Measurements from ENCODE around the gene KATNIP. TPM values are rescaled to one million over a fixed set of nuclear protein-coding genes. Genes with fewer than 3 reads are reported as not detected.

Gene KATNIP
- total and polyA plus RNA-seq, 11 donors, result 5.8 to 26.3 (median 17.5) TPM

- ATAC-seq (no peak), DNase-seq (no peak)
- 69 to 77% (median 72%) methylated on average over 19 of the region's 19 CpGs for WGBS, 4 donors
- Histone ChIP-seq H3K4me1 (peaks cover 0 to 48% (median 10%) of the 10 kb centered on the region in 12 donors), H3K27ac (peak overlapping the region in 7 of 12 donors; percentile 2 to 89 (median 25)), H3K27me3 (no peaks in the 10 kb centered on the region), H3K4me3 (no peak overlapping the region), H3K9me3 (no peaks in the 10 kb centered on the region), H3K36me3 (peaks cover 0 to 100% (median 99%) of the 10 kb centered on the region in 9 donors)
- intact Hi-C loops (cut with DNase I), result no loop called here
- no peak for TF ChIP-seq POLR2A (IDR thresholded peaks at IDR 0.05)
- TF ChIP-seq, protein P1, sequence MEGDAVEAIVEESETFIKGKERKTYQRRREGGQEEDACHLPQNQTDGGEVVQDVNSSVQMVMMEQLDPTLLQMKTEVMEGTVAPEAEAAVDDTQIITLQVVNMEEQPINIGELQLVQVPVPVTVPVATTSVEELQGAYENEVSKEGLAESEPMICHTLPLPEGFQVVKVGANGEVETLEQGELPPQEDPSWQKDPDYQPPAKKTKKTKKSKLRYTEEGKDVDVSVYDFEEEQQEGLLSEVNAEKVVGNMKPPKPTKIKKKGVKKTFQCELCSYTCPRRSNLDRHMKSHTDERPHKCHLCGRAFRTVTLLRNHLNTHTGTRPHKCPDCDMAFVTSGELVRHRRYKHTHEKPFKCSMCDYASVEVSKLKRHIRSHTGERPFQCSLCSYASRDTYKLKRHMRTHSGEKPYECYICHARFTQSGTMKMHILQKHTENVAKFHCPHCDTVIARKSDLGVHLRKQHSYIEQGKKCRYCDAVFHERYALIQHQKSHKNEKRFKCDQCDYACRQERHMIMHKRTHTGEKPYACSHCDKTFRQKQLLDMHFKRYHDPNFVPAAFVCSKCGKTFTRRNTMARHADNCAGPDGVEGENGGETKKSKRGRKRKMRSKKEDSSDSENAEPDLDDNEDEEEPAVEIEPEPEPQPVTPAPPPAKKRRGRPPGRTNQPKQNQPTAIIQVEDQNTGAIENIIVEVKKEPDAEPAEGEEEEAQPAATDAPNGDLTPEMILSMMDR (IDR thresholded peaks at IDR 0.05), result no peak
Measured at GRCh38 chr16:27531826-27532800, 17.8 kb upstream of the KATNIP start.

GRCh38 chr16:27534256-27534655, 15.7 kb upstream of the KATNIP start:
- Histone ChIP-seq H3K4me1 (peaks cover 0 to 37% (median 14%) of the 10 kb centered on the region in 12 donors), H3K4me3 (no peak overlapping the region), H3K36me3 (peaks cover 0 to 98% (median 96%) of the 10 kb centered on the region in 9 donors), H3K27me3 (no peaks in the 10 kb centered on the region), H3K9me3 (no peaks in the 10 kb centered on the region), H3K27ac (no peak overlapping the region)
- TF ChIP-seq POLR2A (IDR thresholded peaks at IDR 0.05), result no peak
- TF ChIP-seq, protein P1 (IDR thresholded peaks at IDR 0.05), result no peak
- DNase-seq, result no peak
- intact Hi-C loops (cut with DNase I), result no loop called here
- 85 to 90% (median 86%) methylated on average over 4 of the region's 4 CpGs for WGBS, 4 donors
- no peak for ATAC-seq

DNA sequence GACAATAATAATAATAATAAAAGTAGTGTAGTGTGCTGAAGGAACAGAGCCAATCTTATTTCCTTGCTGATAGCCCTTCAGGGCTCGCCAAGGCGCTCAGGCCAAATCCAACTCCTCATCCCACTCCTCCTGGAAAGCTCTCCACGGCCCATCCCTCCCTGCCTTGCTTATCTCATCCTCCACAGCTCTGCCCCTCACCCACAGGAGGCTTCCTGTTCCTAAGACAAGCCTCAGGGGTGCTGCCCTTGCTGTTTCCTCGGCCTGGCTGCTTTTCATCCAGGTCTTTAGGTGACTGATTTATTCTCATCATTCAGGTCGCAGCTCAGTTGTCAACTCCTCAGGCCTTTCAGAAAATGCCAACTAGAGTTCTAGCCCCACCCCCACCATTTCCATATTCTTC, 11.4 kb upstream of the KATNIP start:
- H3K27me3 ChIP-seq, result no peaks in the 10 kb centered on the region
- peaks cover 3 to 98% (median 96%) of the 10 kb centered on the region in 9 donors for H3K36me3 ChIP-seq
- peak in 3 of 4 donors; percentile 53 to 83 (median 56) for ATAC-seq
- no peak overlapping the region for H3K4me3 ChIP-seq
- no peak for TF ChIP-seq POLR2A (IDR thresholded peaks at IDR 0.05)
- TF ChIP-seq, protein P1 (IDR thresholded peaks at IDR 0.05), result no peak
- intact Hi-C loops (cut with DNase I), result no loop called here
- 42 to 51% (median 45%) methylated on average over 5 of the region's 5 CpGs for WGBS, 4 donors
- H3K9me3 ChIP-seq, result peaks cover 0 to 4% (median 0%) of the 10 kb centered on the region in 12 donors
- peak in 3 of 5 donors; percentile 33 to 45 (median 34) for DNase-seq
- peaks cover 0 to 9% (median 5%) of the 10 kb centered on the region in 12 donors for H3K4me1 ChIP-seq
- peak overlapping the region in 1 of 12 donors; percentile 0 for H3K27ac ChIP-seq

DNA sequence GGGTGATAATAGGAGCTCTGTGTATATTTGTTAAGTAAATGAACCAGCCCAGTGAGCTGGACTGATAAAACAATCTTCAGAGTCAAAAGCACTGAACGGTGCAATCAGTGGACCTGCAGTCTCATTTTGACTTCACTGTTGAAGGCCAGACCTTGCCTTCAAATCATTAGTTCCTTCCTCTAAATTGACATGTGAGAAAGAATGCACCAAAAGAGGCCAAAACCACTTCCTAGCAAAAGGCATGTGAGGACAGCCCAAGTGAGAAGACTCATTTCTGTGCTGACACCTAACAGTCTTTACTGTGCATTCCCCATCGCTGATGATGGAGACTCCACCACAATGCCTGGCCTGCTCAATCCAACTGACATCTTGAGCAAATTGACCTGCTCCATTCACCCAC, 10.8 kb upstream of the KATNIP start:
- WGBS, 4 donors, result 67 to 83% (median 73%) methylated on average over 2 of the region's 2 CpGs
- intact Hi-C loops (cut with DNase I), result no loop called here
- H3K4me1 ChIP-seq, result peaks cover 0 to 9% (median 5%) of the 10 kb centered on the region in 12 donors

More for the DNA sequence above, 10.8 kb upstream of the KATNIP start:
- H3K27me3 ChIP-seq, result no peaks in the 10 kb centered on the region
- TF ChIP-seq, protein P1 (IDR thresholded peaks at IDR 0.05), result no peak
- TF ChIP-seq POLR2A (IDR thresholded peaks at IDR 0.05), result no peak
- peaks cover 3 to 98% (median 96%) of the 10 kb centered on the region in 9 donors for H3K36me3 ChIP-seq
- H3K27ac ChIP-seq, result no peak overlapping the region
- DNase-seq (no peak), ATAC-seq (peak in 1 of 4 donors; percentile 11)
- peaks cover 0 to 4% (median 0%) of the 10 kb centered on the region in 12 donors for H3K9me3 ChIP-seq
- H3K4me3 ChIP-seq, result no peak overlapping the region

Measured in heart left ventricle (tissue), 16 donors.